Liver (tissue), 3 donors: ENCODE results near the gene TTC3.

Source experiments
- CTCF ChIP-seq: fragments of 150-350 bp; IDR thresholded peaks from 2 replicates; pipeline ENCODE4 v1.5.1; 2017; ENCODE audit warnings: improper control_type of control experiment, low read depth, low read length; ENCODE audit not compliant: missing input control
- EGR1 ChIP-seq, 2 donors: IDR thresholded peaks; 2 replicates each; pipeline ENCODE4 v1.6.1; 2016 to 2018; ENCODE audit warnings: antibody characterized with exemption in 2 of 2, low read depth in 2 of 2
- FOXA1 ChIP-seq: IDR thresholded peaks from 2 replicates; pipeline ENCODE4 v1.6.1; 2016; ENCODE audit warnings: antibody characterized with exemption
- HNF4G ChIP-seq: IDR thresholded peaks from 2 replicates; pipeline ENCODE4 v1.6.1; 2016; ENCODE audit warnings: antibody characterized with exemption
- JUND ChIP-seq, 2 donors: IDR thresholded peaks; 2 replicates each; pipeline ENCODE4 v1.6.1; 2016; ENCODE audit warnings: antibody characterized with exemption in 2 of 2
- MAX ChIP-seq: IDR thresholded peaks from 2 replicates; pipeline ENCODE4 v1.6.1; 2016; ENCODE audit warnings: antibody characterized with exemption
- RAD21 ChIP-seq, 2 donors: IDR thresholded peaks; 2 replicates each; pipeline ENCODE4 v1.6.1; 2016; ENCODE audit warnings: antibody characterized with exemption in 2 of 2, mild to moderate bottlenecking in 2 of 2
- REST ChIP-seq: IDR thresholded peaks from 2 replicates; pipeline ENCODE4 v1.6.1; 2016; ENCODE audit warnings: antibody characterized with exemption, mild to moderate bottlenecking
- RXRA ChIP-seq, 2 donors: IDR thresholded peaks; 2 replicates each; pipeline ENCODE4 v1.6.1; 2017 to 2018; ENCODE audit warnings: antibody characterized with exemption in 2 of 2, mild to moderate bottlenecking in 1 of 2
- SP1 ChIP-seq: IDR thresholded peaks from 2 replicates; pipeline ENCODE4 v1.6.1; 2018; ENCODE audit warnings: antibody characterized with exemption, mild to moderate bottlenecking
- TAF1 ChIP-seq: conservative IDR thresholded peaks from 2 replicates; pipeline ENCODE4 v1.6.1; 2016; ENCODE audit warnings: antibody characterized with exemption, mild to moderate bottlenecking
- ZBTB33 ChIP-seq: IDR thresholded peaks from 2 replicates; pipeline ENCODE4 v1.6.1; 2016; ENCODE audit warnings: antibody characterized with exemption
- donor health status: healthy.
- donor health status: healthy.

- TF ChIP-seq CTCF = no peak
- TF ChIP-seq JUND (IDR thresholded peaks at IDR 0.05) = no peak
- TF ChIP-seq REST = no peak
- TF ChIP-seq MAX = no peak
- TF ChIP-seq RAD21 (IDR thresholded peaks at IDR 0.05) = no peak
- no peak for TF ChIP-seq RXRA (IDR thresholded peaks at IDR 0.05)
- no peak for TF ChIP-seq SP1
- TF ChIP-seq HNF4G = no peak
- no peak for TF ChIP-seq ZBTB33
- TF ChIP-seq TAF1 = no peak
- no peak for TF ChIP-seq EGR1 (IDR thresholded peaks at IDR 0.05; ENCODE audit: low read depth in 2 of 2)
- TF ChIP-seq FOXA1 = no peak
Measured at GRCh38 chr21:37223804-37224345, 150.8 kb downstream of the TTC3 start.
